Measurements from ENCODE around the gene PEX14. TPM values are rescaled to one million over a fixed set of nuclear protein-coding genes. Genes with fewer than 3 reads are reported as not detected.

Gene PEX14
- total RNA-seq, 2 experiments from 2014 or later, result 21.6 to 25.2 TPM

DNA sequence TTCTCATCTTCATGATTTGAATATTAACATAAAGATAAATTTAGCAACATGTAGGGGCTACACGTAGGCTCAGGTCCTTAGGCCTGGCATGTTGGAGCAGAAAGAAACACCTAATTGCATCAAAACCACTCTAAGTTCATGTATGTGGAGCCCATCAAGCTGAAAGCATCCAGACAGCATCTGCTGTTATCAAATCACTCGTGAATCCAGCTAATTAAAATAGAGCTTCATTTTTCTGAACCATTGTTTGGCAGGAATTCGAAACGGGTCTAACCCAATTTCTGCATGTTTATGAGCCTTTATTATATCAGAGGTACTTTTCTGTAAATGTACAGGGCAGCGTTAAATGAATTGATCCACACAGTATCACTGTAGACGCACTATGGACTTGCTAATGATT is 45.7 kb downstream of the PEX14 start:
- no peak overlapping the region for H3K27ac Mint-ChIP-seq

GRCh38 chr1:10520952-10521351 is 46.2 kb downstream of the PEX14 start:
- H3K4me1 Mint-ChIP-seq, result peaks cover 34% of the 10 kb centered on the region
- peaks cover 9% of the 10 kb centered on the region for H3K36me3 Mint-ChIP-seq
- H3K27ac Mint-ChIP-seq, result peak overlapping the region; percentile 10
- DNase-seq, result no peak
- H3K9me3 Mint-ChIP-seq, result no peaks in the 10 kb centered on the region
- no peaks in the 10 kb centered on the region for H3K27me3 Mint-ChIP-seq
- peak overlapping the region; percentile 17 for H3K4me3 Mint-ChIP-seq
- POLR2A ChIA-PET, result no interaction called here
- no peak for ATAC-seq (ENCODE audit: low read depth)

More for the DNA sequence above, 45.7 kb downstream of the PEX14 start:
- Mint-ChIP-seq H3K4me1 (peaks cover 38% of the 10 kb centered on the region), H3K36me3 (peaks cover 9% of the 10 kb centered on the region), H3K9me3 (no peaks in the 10 kb centered on the region), H3K4me3 (no peak overlapping the region), H3K27me3 (no peaks in the 10 kb centered on the region)
- ATAC-seq (ENCODE audit: low read depth) (no peak), DNase-seq (no peak)
- POLR2A ChIA-PET, result no interaction called here

DNA sequence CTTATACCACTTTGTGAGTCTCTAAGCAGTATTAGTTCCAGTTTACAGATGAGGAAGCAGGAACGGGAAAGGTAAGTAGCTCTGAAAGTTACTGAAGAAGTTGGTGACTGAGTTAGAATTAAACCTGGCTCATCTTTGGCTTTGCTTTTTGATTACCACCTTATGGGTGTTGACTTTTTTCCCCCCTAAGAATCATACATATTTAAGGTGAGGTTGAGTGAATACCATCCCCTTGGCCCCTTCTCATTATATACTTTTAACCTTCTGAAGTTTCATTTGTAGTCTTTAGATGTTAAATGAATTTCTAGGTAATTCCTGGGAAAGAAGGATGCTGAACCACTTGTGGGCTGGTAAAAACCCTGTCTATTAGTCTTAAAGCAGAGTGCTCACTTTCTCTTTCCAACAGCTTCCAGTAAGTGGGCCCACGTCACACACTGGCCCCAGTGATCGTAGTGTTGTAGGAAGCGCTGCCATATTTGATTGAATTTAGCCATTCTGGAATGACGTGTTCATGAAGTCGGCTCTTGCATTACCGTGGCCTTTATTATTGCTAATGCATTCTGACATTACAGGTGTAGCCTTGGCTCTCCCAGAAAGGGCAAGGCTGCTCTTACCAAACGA is 46.9 kb downstream of the PEX14 start:
- Mint-ChIP-seq H3K36me3 (peaks cover 9% of the 10 kb centered on the region), H3K4me1 (peaks cover 30% of the 10 kb centered on the region), H3K27ac (peak overlapping the region; percentile 9), H3K9me3 (no peaks in the 10 kb centered on the region), H3K4me3 (peak overlapping the region; percentile 17), H3K27me3 (no peaks in the 10 kb centered on the region)
- POLR2A ChIA-PET, result no interaction called here
- DNase-seq, result no peak
- peak; percentile 39 for ATAC-seq (ENCODE audit: low read depth)

- no peak for ATAC-seq (ENCODE audit: low read depth)
- DNase-seq, result no peak
- Mint-ChIP-seq H3K27ac (no peak overlapping the region), H3K4me3 (peak overlapping the region; percentile 17), H3K27me3 (no peaks in the 10 kb centered on the region), H3K4me1 (peaks cover 25% of the 10 kb centered on the region), H3K36me3 (peaks cover 9% of the 10 kb centered on the region), H3K9me3 (no peaks in the 10 kb centered on the region)
- POLR2A ChIA-PET, result no interaction called here
Observed at GRCh38 chr1:10522322-10522860, 47.6 kb downstream of the PEX14 start.

DNA sequence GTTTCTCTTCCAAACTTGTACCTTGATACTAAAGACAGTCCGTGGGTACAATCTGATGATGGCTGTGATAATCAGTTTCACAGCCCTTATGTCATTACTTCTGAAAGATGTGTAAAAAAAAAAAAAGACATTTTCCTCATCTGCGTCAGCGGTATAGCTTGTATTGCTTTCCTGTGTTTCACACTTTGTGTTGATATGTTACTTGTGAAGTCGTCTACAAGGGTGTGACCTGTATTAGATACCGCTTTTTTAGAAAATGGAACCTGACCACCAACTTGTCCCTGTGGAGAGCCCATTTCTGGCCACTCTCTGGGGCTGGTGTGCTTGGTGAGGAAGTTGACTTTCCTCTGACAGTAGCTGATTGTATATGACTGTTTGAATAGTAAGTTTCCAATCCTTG is 50.5 kb downstream of the PEX14 start:
- POLR2A ChIA-PET, result no interaction called here
- Mint-ChIP-seq H3K27ac (no peak overlapping the region), H3K4me1 (peaks cover 29% of the 10 kb centered on the region), H3K4me3 (no peak overlapping the region), H3K36me3 (peaks cover 10% of the 10 kb centered on the region), H3K27me3 (no peaks in the 10 kb centered on the region), H3K9me3 (no peaks in the 10 kb centered on the region)
- ATAC-seq (ENCODE audit: low read depth) (no peak), DNase-seq (no peak)

GRCh38 chr1:10528066-10529014 is 53.6 kb downstream of the PEX14 start:
- POLR2A ChIA-PET, result no interaction called here
- Mint-ChIP-seq H3K4me3 (no peak overlapping the region), H3K9me3 (no peaks in the 10 kb centered on the region), H3K36me3 (peaks cover 7% of the 10 kb centered on the region), H3K27ac (no peak overlapping the region), H3K27me3 (no peaks in the 10 kb centered on the region), H3K4me1 (peaks cover 11% of the 10 kb centered on the region)
- no peak for DNase-seq
- no peak for ATAC-seq (ENCODE audit: low read depth)

GRCh38 chr1:10529091-10529490 is 54.3 kb downstream of the PEX14 start:
- Mint-ChIP-seq H3K4me1 (peaks cover 11% of the 10 kb centered on the region), H3K9me3 (no peaks in the 10 kb centered on the region), H3K4me3 (no peak overlapping the region), H3K36me3 (peaks cover 5% of the 10 kb centered on the region), H3K27ac (no peak overlapping the region), H3K27me3 (no peaks in the 10 kb centered on the region)
- no peak for DNase-seq
- POLR2A ChIA-PET, result no interaction called here
- ATAC-seq (ENCODE audit: low read depth), result no peak

- H3K9me3 Mint-ChIP-seq, result no peaks in the 10 kb centered on the region
- no peaks in the 10 kb centered on the region for H3K27me3 Mint-ChIP-seq
- POLR2A ChIA-PET, result no interaction called here
- no peak overlapping the region for H3K4me3 Mint-ChIP-seq
- ATAC-seq (ENCODE audit: low read depth) (no peak), DNase-seq (no peak)
- peaks cover 5% of the 10 kb centered on the region for H3K36me3 Mint-ChIP-seq
- no peak overlapping the region for H3K27ac Mint-ChIP-seq
- H3K4me1 Mint-ChIP-seq, result peaks cover 14% of the 10 kb centered on the region
Observed at GRCh38 chr1:10529765-10530164, 55.0 kb downstream of the PEX14 start.

DNA sequence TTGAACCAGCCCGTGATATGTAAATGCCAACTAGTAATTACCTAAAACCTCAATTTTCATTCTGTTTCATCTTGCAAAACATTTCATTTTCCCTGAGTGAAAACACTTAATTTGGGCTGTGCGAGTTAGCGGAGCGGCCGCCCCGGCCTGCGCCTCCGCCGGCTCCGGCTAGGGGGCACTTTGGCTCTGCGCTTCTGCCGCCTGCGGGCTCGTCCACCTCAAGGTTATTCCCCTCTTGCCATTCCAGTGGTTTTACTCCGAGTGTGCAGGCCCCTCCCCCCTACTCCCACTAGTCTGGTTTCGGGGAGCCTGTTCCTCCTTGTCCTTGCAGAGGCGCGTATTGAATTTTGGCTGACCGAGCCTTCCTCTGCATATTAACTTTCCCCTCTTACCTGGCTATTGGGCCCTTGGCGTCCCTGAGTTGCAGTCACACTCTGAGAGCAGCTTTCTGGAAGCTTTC is 55.6 kb downstream of the PEX14 start:
- POLR2A ChIA-PET, result interaction anchor here (0.6 kb wide), 1 partner anchor 46 kb away, joined by 5 read pairs; no protein-coding TSS in a partner anchor
- peaks cover 5% of the 10 kb centered on the region for H3K36me3 Mint-ChIP-seq
- no peaks in the 10 kb centered on the region for H3K27me3 Mint-ChIP-seq
- H3K4me1 Mint-ChIP-seq, result peaks cover 15% of the 10 kb centered on the region
- no peaks in the 10 kb centered on the region for H3K9me3 Mint-ChIP-seq
- no peak overlapping the region for H3K4me3 Mint-ChIP-seq
- DNase-seq (no peak), ATAC-seq (ENCODE audit: low read depth) (no peak)
- no peak overlapping the region for H3K27ac Mint-ChIP-seq

GRCh38 chr1:10530756-10531495 is 56.2 kb downstream of the PEX14 start:
- DNase-seq (no peak), ATAC-seq (ENCODE audit: low read depth) (no peak)
- POLR2A ChIA-PET, result interaction anchor here (0.6 kb wide), 1 partner anchor 45 kb away, joined by 5 read pairs; no protein-coding TSS in a partner anchor
- H3K9me3 Mint-ChIP-seq, result no peaks in the 10 kb centered on the region
- no peak overlapping the region for H3K4me3 Mint-ChIP-seq
- no peaks in the 10 kb centered on the region for H3K27me3 Mint-ChIP-seq
- peaks cover 15% of the 10 kb centered on the region for H3K4me1 Mint-ChIP-seq
- H3K27ac Mint-ChIP-seq, result no peak overlapping the region
- peaks cover 9% of the 10 kb centered on the region for H3K36me3 Mint-ChIP-seq

- POLR2A ChIA-PET, result no interaction called here
- ATAC-seq (ENCODE audit: low read depth) (no peak), DNase-seq (no peak)
- Mint-ChIP-seq H3K27me3 (no peaks in the 10 kb centered on the region), H3K27ac (no peak overlapping the region), H3K4me1 (peaks cover 15% of the 10 kb centered on the region), H3K4me3 (no peak overlapping the region), H3K36me3 (peaks cover 10% of the 10 kb centered on the region), H3K9me3 (no peaks in the 10 kb centered on the region)
Observed at GRCh38 chr1:10532362-10532761, 57.6 kb downstream of the PEX14 start.

DNA sequence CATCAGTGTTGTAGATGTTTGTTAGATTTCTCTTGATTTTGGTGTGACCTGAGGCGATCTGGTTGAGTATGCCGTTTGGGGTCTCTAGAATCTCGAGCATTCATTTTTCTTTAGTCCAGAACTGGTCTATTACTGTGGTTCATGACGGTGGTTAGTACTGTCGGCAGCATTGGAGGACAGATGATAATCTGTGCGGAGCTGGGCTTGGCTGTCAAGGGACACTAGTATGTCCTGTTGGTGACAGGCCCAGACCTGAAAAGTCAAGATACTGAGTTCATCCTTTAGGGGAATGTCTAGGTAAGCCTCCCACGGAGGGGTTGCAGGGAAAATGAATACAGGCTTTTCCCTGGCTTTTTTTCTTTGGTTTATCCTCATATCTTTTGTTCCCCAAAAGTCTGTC is 59.8 kb downstream of the PEX14 start:
- Mint-ChIP-seq H3K4me3 (no peak overlapping the region), H3K4me1 (peaks cover 17% of the 10 kb centered on the region), H3K36me3 (peaks cover 9% of the 10 kb centered on the region), H3K27ac (no peak overlapping the region), H3K27me3 (no peaks in the 10 kb centered on the region), H3K9me3 (no peaks in the 10 kb centered on the region)
- no peak for DNase-seq
- POLR2A ChIA-PET, result no interaction called here
- no peak for ATAC-seq (ENCODE audit: low read depth)

GRCh38 chr1:10536133-10536770 is 61.5 kb downstream of the PEX14 start:
- POLR2A ChIA-PET, result no interaction called here
- Mint-ChIP-seq H3K4me3 (no peak overlapping the region), H3K36me3 (peaks cover 9% of the 10 kb centered on the region), H3K27me3 (no peaks in the 10 kb centered on the region), H3K4me1 (peaks cover 12% of the 10 kb centered on the region), H3K27ac (no peak overlapping the region), H3K9me3 (no peaks in the 10 kb centered on the region)
- DNase-seq, result no peak
- no peak for ATAC-seq (ENCODE audit: low read depth)

All from activated naive CD8-positive, alpha-beta T cell treated with anti-CD3 and anti-CD28 coated beads, Interleukin-2, amount 10 ng/mL, durations not matched to agents 7 days and 5 days (primary cell).